ENCODE measurements around the gene DEPDC5. TPM values are rescaled to one million over a fixed set of nuclear protein-coding genes. Genes with fewer than 3 reads are reported as not detected.

Gene DEPDC5
- total and polyA plus RNA-seq, 9 of the 15 experiments (the other 6 are each of a cell fraction or from before 2014, with no cell fraction given): 2.3 to 12.3 (median 10.7) TPM

DNA sequence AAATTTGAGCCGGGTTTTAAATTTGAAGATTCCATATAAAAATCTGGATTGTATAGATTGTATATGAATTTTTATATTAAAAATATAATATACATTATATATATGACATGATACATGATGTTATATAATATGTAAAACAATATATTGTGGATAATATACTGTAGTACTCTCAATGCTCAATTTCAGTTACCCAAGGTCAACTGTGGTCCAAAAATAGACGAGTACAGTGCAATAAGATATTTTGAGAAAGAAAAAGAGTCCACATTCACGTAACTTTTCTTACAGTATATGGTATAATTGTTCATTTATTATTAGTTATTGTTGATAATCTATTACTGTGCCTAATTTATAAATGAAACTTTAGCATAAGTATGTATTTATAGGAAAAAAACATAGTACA, 96.3 kb downstream of the DEPDC5 start:
- H3K36me3 ChIP-seq (ENCODE audit: control insufficient read depth, insufficient read depth, low read length): peaks cover 42% of the 10 kb centered on the region; the same call in 2 of the 3 replicates
- intact Hi-C loops (cut with micrococcal nuclease) (no loop called here), in situ Hi-C loops (cut with MboI) (no loop called here)
- DNase-seq (ENCODE audit: extremely low read depth in 1 of 4, low spot score in 3 of 4) (no peak), ATAC-seq (no peak), FAIRE-seq (no peak)
- H3K27ac ChIP-seq (ENCODE audit: extremely low read depth, low read depth, low read length): no peak overlapping the region
- WGBS (ENCODE audit: insufficient coverage, low coverage, missing lambda C conversion rate): 79% methylated on average over 3 of the region's 3 CpGs
- no peak overlapping the region for H2AFZ ChIP-seq (ENCODE audit: low read depth, low read length)
- ChIA-PET CTCF (ENCODE audit: low intra/inter-chr PET ratio) (no interaction called here), POLR2A (no interaction called here)
- no peaks in the 10 kb centered on the region for H4K20me1 ChIP-seq (replicated peaks; ENCODE audit: control insufficient read depth, insufficient read depth, low read length)
- no peaks in the 10 kb centered on the region for H3K79me2 ChIP-seq (ENCODE audit: control insufficient read depth, insufficient read depth, low read length)
- no peaks in the 10 kb centered on the region for H3K27me3 ChIP-seq (ENCODE audit: control insufficient read depth in 2 of 2, insufficient read depth in 2 of 2, low read length in 2 of 2)
- no peak overlapping the region for H3K9ac ChIP-seq (ENCODE audit: insufficient read depth in 1 of 2, low read depth in 2 of 2, low read length in 2 of 2)
- no peaks in the 10 kb centered on the region for H3K9me1 ChIP-seq (ENCODE audit: control insufficient read depth, insufficient read depth, low read length)
- no peak overlapping the region for H3K4me2 ChIP-seq (ENCODE audit: insufficient read depth, low read length)
- no peaks in the 10 kb centered on the region; a peak in 1 of 5 replicates for H3K4me1 ChIP-seq (replicated peaks in 1 of 2; ENCODE audit: control insufficient read depth in 2 of 2, insufficient read depth in 2 of 2, low read length in 2 of 2)
- BruUV-seq (replicated peaks): no TSS peak
- no peak overlapping the region for H3K4me3 ChIP-seq
- no peaks in the 10 kb centered on the region for H3K9me3 ChIP-seq (replicated peaks; ENCODE audit: control insufficient read depth, insufficient read depth, low read depth, low read length)
- no peak for TF ChIP-seq ZNF384 (IDR thresholded peaks at IDR 0.05; ENCODE audit: low read depth, low read length)
- no peak for TF ChIP-seq ZNF408 (CRISPR knock-in tag; IDR thresholded peaks at IDR 0.05; ENCODE audit: low read depth)
- no peak for TF ChIP-seq ZBTB17 (CRISPR knock-in tag; IDR thresholded peaks at IDR 0.05)
- no peak for TF ChIP-seq MCM7 (IDR thresholded peaks at IDR 0.05)
- TF ChIP-seq ZNF184 (CRISPR knock-in tag; IDR thresholded peaks at IDR 0.05): no peak
- TF ChIP-seq, protein P1, sequence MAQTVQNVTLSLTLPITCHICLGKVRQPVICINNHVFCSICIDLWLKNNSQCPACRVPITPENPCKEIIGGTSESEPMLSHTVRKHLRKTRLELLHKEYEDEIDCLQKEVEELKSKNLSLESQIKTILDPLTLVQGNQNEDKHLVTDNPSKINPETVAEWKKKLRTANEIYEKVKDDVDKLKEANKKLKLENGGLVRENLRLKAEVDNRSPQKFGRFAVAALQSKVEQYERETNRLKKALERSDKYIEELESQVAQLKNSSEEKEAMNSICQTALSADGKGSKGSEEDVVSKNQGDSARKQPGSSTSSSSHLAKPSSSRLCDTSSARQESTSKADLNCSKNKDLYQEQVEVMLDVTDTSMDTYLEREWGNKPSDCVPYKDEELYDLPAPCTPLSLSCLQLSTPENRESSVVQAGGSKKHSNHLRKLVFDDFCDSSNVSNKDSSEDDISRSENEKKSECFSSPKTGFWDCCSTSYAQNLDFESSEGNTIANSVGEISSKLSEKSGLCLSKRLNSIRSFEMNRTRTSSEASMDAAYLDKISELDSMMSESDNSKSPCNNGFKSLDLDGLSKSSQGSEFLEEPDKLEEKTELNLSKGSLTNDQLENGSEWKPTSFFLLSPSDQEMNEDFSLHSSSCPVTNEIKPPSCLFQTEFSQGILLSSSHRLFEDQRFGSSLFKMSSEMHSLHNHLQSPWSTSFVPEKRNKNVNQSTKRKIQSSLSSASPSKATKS (CRISPR knock-in tag; IDR thresholded peaks at IDR 0.05): no peak

Measured in K562 (cell line).